Measurements from ENCODE around the gene PPP1R3F. TPM values are rescaled to one million over a fixed set of nuclear protein-coding genes. Genes with fewer than 3 reads are reported as not detected.

Gene PPP1R3F
- total RNA-seq, 4 donors from 2014 or later, result 2.0 to 18.7 (median 2.8) TPM

- H3K9me3 ChIP-seq, result no peaks in the 10 kb centered on the region
- in situ Hi-C loops (cut with MboI; ENCODE audit: low pct_ligation_motif_present in 1 of 4, low pct_unique_long_range_greater_than_20kb in 1 of 4, low sequenced_read_pairs in 3 of 4) (no loop called here), intact Hi-C loops (cut with DNase I; ENCODE audit: low total_unique reads) (no loop called here)
- DNase-seq, result no peak
- peak overlapping the region; percentile 86 to 95 (median 94) for H3K27ac ChIP-seq
- H3K4me1 ChIP-seq, result peaks cover 4 to 28% (median 17%) of the 10 kb centered on the region in 4 donors
- 87% methylated on average over 48 of the region's 66 CpGs; no CpG with 5 or more reads in 1 of the 2 donors for WGBS, 2 donors (ENCODE audit: low coverage in 1 of 2)
- H3K4me3 ChIP-seq, result peak overlapping the region; percentile 66 to 90 (median 84)
- no peaks in the 10 kb centered on the region for H3K36me3 ChIP-seq
- no peak for TF ChIP-seq POLR2A (IDR thresholded peaks at IDR 0.05)
- TF ChIP-seq POLR2AphosphoS5 (IDR thresholded peaks at IDR 0.05), result no peak
- no peak for TF ChIP-seq CTCF (IDR thresholded peaks at IDR 0.05)
- no peak for TF ChIP-seq EP300 (IDR thresholded peaks at IDR 0.05; ENCODE audit: low read depth)
- no peaks in the 10 kb centered on the region for H3K27me3 ChIP-seq
Observed at GRCh38 chrX:49270249-49270921, 792 bp downstream of the PPP1R3F start.

DNA sequence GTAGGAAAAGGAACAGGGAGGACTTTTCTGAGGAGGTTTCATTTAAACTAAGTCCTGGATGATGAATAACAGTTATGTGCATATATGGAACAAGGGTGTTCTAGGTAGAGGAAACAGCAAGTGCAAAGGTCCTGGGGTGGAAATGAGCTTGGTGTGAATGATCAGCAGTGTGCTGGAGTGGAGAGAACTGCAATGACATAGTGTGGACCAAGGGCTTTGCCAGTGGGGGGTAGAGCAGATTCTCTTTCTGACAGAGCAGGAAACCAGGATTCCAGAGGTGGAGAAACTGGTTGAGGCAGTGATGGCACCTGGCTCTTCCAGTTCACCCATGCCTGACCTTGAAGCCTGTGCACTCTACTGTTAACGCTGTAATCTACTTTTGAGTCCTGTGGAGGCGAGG lies 1.7 kb downstream of the PPP1R3F start:
- 57% methylated on average over 2 of the region's 2 CpGs; no CpG with 5 or more reads in 1 of the 2 donors for WGBS, 2 donors (ENCODE audit: low coverage in 1 of 2)
- peaks cover 4 to 28% (median 17%) of the 10 kb centered on the region in 4 donors for H3K4me1 ChIP-seq
- intact Hi-C loops (cut with DNase I; ENCODE audit: low total_unique reads), result no loop called here
- H3K9me3 ChIP-seq, result no peaks in the 10 kb centered on the region
- H3K4me3 ChIP-seq, result no peak overlapping the region
- H3K27ac ChIP-seq, result peak overlapping the region in 2 of 4 donors; percentile 25 to 95
- in situ Hi-C loops (cut with MboI; ENCODE audit: low pct_ligation_motif_present in 1 of 4, low pct_unique_long_range_greater_than_20kb in 1 of 4, low sequenced_read_pairs in 3 of 4), result no loop called here
- DNase-seq, result no peak
- no peaks in the 10 kb centered on the region for H3K36me3 ChIP-seq
- TF ChIP-seq POLR2A (IDR thresholded peaks at IDR 0.05) (no peak), EP300 (IDR thresholded peaks at IDR 0.05; ENCODE audit: low read depth) (no peak), POLR2AphosphoS5 (IDR thresholded peaks at IDR 0.05) (no peak), CTCF (IDR thresholded peaks at IDR 0.05) (no peak)
- H3K27me3 ChIP-seq, result no peaks in the 10 kb centered on the region

DNA sequence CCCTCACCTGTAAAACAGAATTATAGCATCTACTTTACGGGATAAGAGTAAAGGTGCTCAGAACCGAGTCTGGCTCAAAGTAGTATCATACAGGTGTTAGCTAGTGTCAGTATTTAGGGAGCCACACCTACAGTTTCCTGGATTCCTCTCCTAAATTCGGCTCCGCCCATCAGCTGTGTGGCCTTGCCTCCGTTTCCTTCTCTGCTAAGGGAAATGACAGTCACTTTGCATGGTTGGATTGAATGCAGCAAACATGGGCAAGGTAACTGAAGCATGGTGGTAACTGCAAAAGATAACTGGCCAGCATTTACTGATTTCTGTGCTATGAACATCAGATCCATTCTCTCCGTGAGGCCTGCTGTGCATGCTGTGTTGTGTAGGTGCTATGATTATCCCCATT lies 2.8 kb downstream of the PPP1R3F start:
- Histone ChIP-seq H3K9me3 (no peaks in the 10 kb centered on the region), H3K4me1 (peaks cover 4 to 28% (median 17%) of the 10 kb centered on the region in 4 donors), H3K27me3 (no peaks in the 10 kb centered on the region), H3K27ac (peak overlapping the region in 1 of 4 donors; percentile 17), H3K36me3 (no peaks in the 10 kb centered on the region), H3K4me3 (no peak overlapping the region)
- intact Hi-C loops (cut with DNase I; ENCODE audit: low total_unique reads), result no loop called here
- in situ Hi-C loops (cut with MboI; ENCODE audit: low pct_ligation_motif_present in 1 of 4, low pct_unique_long_range_greater_than_20kb in 1 of 4, low sequenced_read_pairs in 3 of 4), result no loop called here
- WGBS, 2 donors (ENCODE audit: low coverage in 1 of 2), result 52% methylated on average over 6 of the region's 6 CpGs; no CpG with 5 or more reads in 1 of the 2 donors
- TF ChIP-seq POLR2AphosphoS5 (IDR thresholded peaks at IDR 0.05) (no peak), EP300 (IDR thresholded peaks at IDR 0.05; ENCODE audit: low read depth) (no peak), POLR2A (IDR thresholded peaks at IDR 0.05) (no peak), CTCF (IDR thresholded peaks at IDR 0.05) (no peak)
- no peak for DNase-seq

DNA sequence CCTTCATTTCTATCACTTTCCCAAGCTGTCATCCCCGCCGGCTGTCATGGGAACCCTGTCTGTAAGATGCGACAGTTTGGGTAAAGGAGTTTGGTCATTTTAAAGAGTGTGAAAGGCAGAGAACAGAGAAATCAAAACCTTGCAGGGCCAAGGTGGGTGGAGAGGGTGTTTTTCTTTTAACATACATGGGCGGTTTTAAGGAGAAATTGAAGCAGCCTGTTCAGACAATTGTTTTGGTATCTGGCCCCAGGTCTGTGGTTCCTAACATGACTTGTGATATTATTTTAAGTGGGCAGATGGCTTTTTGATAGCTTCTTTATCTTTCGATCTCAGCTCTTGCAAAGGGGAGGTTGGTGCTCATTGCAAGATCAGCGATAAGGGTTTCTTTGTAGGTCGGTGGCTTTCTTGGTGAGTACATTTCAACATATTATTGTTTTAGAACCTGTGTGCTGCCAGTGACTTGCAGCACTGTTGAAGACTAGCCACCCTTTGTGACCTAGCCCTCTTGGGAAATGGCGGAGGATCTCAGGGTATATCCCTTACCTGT lies 3.7 kb downstream of the PPP1R3F start:
- H3K4me3 ChIP-seq, result no peak overlapping the region
- no peak overlapping the region for H3K27ac ChIP-seq
- H3K27me3 ChIP-seq, result no peaks in the 10 kb centered on the region
- WGBS, 2 donors (ENCODE audit: low coverage in 1 of 2), result 84 to 100% methylated on average over 1 to 8 of the region's 8 CpGs
- in situ Hi-C loops (cut with MboI; ENCODE audit: low pct_ligation_motif_present in 1 of 4, low pct_unique_long_range_greater_than_20kb in 1 of 4, low sequenced_read_pairs in 3 of 4), result no loop called here
- H3K36me3 ChIP-seq, result no peaks in the 10 kb centered on the region
- TF ChIP-seq POLR2A (IDR thresholded peaks at IDR 0.05), result no peak
- intact Hi-C loops (cut with DNase I; ENCODE audit: low total_unique reads), result no loop called here
- H3K9me3 ChIP-seq, result no peaks in the 10 kb centered on the region
- DNase-seq, result no peak
- H3K4me1 ChIP-seq, result peaks cover 4 to 28% (median 17%) of the 10 kb centered on the region in 4 donors

Measured in transverse colon (tissue), 4 donors.